ENCODE measurements around the gene BTD.

The BTD gene

DNA sequence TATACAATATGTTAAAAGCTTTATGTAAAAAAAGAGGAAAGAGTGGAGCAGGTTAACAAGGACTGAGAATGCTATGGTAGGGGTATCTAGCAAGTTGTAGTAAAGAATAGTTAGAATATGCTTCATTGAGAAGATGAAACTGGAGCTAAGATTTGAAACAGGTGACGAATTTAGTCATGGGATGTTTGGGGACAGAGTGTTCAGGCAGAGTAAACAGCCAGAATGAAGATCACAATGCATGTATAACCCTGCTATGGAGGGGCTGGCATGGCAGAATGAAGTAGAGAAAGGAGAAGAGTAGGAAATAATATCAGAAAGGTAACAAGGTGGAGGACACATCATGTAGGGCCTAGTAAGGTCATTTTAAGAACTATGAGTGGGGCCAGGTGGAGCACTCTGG lies 72.0 kb downstream of the BTD start:
- DNase-seq = no peak

DNA sequence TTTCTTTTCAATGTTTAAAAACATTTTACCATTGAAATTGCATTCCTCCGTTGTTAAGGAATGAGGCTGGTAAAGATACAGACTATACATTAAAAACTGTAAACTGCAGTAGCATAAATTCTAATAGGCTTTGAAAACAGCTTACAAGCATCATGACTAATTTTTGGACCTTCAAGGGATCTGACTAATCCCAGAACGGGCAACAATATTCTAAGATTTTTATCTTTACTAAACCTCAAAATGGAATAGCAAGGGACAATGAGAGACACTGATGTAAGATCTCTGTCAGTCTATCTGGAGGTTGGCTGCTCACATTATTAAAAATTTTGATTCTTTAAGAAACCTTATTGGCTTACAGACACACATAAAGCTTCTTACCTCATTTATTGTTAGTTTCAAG lies 74.7 kb downstream of the BTD start:
- DNase-seq = no peak

DNA sequence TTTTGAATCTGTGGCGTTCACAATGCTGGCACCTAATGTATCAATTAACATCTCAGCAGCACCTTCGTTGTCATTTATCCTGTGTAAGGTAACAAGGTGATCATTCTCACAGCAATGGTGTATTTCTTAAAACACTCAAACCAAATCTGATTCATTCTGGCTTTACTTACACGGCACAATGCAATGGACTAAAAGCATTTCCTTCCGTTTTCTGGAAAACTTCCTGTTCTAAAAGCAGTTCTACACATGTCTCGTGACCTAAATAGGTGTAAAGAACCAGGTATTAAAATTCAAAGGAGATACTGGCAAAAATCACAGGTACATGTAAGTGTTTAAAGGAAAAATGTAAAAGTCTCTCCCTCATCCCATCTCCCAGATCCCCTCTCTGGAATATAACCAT lies 77.8 kb downstream of the BTD start:
- DNase-seq = no peak

DNA sequence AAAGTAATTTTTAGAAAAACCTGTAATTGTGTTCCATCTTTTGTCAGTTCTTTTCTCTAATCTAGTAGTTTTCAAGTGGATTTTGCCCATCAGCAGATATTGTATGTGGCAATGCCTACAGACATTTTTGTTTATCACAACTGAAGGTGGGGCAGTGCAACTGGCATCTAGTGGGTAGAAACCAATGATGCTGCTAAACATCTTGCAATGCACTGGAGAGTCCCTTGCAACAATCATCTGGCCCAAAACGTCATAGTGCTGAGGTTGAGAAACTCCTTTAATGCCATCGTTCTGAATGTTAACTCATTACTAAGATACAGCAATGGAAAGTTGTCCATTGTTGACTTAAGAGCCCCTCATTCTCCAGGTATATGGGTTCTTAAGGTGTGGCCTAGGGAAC lies 80.1 kb downstream of the BTD start:
- DNase-seq = no peak

DNA sequence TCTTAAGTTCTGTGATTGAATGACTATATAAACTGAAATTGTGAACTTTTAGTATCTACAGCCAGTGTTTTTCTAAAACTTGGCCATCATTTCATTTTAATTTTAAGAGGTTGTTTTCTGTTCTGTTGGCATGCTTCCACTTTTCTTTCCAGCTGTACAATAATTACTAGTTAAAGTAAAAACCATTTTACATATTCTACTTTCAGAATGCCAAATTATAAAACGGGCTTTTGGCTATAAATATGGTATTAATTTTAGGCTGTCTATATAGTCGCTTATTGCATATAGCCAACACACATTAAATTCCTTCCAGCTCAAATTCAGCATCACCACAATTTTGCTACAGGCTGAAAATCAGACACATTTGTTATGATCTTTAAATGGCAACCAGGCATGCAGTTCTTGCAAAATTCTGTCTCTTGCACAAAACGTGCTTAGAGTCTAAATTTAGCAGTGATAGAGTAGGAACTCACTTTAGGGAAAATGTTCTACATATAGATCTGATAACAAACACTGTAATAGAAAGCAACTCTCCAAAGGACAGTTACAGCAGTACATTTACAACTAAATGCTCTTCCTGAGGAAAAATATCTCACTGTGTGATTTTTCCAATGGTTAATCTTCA lies 81.1 kb downstream of the BTD start:
- DNase-seq = no peak

DNA sequence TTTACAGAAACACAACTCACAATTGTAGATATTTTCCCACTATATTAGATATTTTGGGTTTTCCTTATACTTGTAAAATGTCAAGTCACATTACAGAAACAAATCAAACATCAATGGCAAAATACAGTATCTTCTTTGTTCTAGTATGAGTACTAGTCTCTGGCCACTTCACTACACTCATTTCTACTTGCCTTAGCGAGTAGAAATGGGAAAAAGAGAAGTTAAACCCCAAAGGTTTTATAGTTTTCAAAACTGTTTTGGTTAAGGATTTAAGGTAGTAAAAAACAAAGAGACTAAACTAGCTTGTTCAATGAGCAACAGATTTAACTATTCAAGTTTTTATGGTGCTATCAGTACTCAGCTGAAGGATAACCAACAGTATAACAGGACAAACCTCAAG lies 81.7 kb downstream of the BTD start:
- DNase-seq = no peak

DNA sequence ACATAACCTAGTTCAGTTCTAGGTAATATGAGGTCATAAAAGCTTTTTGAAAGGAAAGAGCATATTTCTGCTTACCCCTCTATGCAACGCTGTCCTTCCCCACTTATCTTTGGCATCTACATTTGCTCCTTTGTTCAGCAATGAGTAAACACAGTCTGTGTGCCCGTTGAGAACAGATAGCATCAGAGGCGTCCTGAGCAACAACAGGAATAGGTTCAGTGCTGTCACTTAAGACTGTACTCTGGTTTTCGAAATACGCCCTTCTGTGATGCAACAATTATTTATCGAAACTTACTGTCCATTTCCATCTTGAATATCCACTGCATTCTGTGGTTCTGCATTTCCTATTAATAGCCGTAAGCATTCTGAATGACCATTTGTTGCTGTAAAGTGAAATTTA lies 84.4 kb downstream of the BTD start:
- DNase-seq = no peak

DNA sequence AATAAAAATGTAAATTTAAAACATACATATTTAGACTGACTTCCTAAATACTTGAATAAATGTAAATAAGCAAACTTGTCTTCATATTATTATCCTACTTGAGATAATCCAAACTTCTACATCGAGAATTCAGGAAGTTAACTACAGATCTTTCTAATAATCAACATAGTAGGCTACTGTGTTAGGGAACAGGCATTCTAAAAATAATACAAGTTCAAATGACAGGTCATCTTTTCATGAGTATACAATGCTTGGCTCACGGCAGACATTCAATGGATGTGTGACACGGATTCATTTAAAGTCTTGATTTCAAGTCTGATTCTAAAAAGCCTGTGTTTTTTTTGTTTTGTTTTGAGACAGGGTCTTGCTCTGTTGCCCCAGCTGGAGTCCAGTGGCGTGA lies 88.7 kb downstream of the BTD start:
- no peak for DNase-seq

DNA sequence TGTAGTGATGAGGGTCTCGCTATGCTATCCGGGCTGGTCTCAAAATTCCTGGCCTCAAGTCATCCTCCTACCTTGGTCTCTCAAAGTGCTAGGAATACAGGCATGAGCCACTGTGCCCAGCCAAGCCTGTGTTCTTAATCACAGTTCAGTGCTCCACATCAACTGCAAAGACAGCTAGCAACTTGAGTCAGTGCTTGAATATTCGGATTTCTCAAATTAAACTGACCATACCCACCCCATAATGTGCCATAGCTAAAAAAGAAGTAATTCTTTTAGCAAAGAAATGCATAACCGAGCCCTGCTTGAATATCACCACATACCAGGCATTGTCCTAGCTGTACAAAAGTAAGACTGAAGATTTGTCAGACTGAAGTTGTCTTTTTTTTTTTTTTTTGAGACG lies 89.2 kb downstream of the BTD start:
- no peak for DNase-seq

DNA sequence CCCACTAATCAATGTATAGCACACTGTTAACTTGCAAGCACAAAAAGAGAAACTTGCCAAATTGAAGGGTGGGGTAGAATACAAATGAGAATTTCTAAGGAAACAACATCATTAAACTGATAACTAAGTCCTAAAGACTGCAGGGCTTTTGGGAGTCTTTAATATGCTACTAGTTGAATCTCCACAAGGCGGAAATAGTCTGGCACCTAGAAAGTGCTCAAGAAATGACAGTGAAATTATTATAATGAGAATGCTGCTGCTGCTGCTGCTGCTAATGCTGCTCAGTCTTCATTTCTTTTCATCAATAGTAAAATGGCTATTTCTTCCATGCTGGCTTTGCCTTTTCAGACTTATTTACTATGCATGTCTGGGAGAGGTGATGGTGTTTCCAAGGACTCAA lies 91.8 kb downstream of the BTD start:
- no peak for DNase-seq

DNA sequence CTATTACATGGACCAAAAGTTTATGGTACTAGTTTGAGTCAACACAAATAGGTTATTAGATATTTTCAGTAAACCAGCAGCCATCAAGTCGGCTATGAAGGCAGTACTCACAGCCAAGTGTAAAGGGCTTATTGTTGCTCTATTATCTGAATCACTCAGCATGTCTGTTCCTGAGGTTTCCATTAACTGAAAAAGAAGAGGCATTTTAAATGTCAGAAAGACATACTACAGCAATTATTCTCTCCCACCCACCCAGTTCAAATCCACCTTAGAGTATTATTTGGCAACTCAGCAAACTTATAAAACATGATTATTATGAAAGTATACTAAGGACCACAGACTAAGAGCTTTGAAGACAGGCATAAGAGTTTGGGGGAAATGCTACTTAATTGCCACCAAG lies 93.1 kb downstream of the BTD start:
- DNase-seq = no peak

All from NK-92 treated with Interleukin-12 subunit alpha and Interleukin-12 subunit beta, amount 100 ng/mL, for 24 hours (cell line).